NK-92 (cell line): ENCODE measurements around the gene NNT.
"Not testable (repeated sequence)": the region's sequence is repeated elsewhere in the genome, so short reads cannot be mapped to it uniquely, and the experiment has no call there.

Source experiments
- DNase-seq: peaks from one replicate; lab custom pipeline; 2025; ENCODE audit not compliant: unreplicated experiment; lab: John Stamatoyannopoulos, UW

The NNT gene

DNA sequence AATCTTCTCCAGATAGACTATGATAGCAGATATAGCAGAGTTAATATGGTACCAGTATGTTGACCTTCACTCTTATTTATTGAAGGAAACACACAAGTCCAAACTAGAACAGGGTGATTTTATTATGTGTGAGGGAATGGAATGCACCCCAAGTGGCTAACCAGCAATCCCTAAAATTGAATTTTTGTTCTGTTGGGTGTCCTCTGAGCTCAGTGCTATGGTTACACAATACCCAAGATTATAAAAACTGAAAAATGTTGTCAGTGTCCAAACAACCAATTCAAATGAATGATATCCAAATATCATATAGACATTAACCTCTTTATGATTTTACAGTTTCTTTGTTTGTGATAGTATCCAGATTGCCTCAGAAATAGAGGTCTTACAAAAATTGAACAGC lies 60.9 kb downstream of the NNT start:
- no peak for DNase-seq

DNA sequence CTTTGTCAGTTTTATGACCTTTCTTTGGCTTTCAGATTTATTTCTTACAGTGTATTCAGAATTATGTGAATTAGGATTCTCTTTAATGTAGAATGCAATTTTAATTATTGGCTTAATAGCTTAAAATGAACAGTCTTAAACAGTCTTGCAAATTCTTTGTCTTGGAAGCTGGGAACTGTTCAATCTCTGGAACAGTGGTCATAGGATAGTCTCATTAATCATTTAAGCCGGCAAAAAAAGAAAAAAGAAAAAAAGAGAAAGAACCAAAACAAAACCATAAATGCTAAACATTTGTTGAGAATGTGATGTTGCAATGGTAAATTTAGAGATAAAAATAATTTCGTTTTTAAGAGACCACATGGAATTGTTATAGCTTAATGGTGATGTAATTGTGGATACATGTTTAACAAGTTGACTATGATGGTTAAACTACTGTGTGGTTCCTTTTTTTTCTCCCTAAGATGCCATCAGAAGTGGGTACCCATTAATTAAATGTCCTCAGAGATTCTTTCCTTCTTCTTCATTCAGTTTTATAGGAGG lies 61.6 kb downstream of the NNT start:
- DNase-seq = no peak

DNA sequence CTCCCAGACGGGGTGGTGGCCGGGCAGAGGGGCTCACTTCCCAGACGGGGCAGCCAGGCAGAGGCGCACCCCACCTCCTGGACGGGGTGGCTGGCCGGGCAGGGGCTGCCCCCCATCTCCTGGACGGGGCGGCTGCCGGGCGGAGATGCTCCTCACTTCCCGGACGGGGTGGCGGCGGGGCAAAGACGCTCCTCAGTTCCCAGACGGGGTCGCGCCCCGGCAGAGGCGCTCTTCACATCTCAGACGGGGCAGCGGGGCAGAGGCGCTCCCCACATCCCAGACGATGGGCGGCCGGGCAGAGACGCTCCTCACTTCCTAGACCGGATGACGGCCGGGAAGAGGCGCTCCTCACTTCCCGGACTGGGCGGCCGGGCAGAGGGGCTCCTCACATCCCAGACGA lies 62.8 kb downstream of the NNT start:
- DNase-seq = not testable (repeated sequence)

DNA sequence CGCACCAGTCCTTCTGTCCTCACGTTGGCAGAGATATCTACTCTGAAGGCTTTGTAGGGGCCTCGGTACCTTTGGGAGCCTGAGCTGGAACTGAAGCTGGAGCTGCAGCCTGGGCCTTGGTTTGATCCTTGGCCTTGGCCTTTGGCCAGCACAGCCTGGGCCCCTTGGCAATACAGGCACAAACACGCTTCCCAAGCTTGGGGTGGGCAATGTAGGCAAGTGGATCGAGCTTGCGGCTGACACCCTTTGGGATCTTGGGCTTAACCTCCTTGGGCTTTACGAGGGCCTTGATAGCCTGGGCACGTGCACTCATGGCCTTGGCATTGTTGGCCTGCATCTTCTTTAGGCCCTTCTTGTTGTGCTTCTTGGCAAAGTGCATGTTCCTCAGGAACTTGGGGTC lies 63.7 kb downstream of the NNT start:
- not testable (repeated sequence) for DNase-seq

DNA sequence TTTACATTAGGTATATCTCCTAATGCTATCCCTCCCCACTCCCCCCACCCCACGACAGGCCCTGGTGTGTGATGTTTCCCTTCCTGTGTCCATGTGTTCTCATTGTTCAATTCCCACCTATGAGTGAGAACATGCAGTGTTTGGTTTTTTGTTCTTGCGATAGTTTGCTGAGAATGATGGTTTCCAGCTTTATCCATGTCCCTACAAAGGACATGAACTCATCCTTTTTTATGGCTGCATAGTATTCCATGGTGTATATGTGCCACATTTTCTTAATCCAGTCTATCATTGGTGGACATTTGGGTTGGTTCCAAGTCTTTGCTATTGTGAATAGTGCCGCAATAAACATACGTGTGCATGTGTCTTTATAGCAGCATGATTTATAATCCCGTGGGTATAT lies 64.4 kb downstream of the NNT start:
- not testable (repeated sequence) for DNase-seq

DNA sequence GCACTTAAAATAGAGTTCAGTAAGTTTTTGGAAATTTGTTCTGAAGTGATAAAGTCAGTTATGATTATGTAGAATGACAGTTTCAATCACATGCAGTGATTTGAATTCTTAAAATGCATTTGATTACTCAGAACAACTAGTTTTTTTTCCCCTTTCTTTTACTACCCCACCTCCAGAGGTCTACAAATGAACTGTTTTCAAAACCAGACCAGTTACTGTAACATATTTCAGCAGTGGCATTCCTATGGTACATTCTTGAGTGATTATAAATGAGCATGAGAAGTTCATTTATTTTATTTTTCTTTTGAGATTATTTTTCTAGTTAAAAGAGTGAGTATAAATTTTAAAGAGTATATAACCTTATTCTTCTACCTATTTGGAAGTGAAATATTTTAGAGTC lies 71.6 kb downstream of the NNT start:
- no peak for DNase-seq

DNA sequence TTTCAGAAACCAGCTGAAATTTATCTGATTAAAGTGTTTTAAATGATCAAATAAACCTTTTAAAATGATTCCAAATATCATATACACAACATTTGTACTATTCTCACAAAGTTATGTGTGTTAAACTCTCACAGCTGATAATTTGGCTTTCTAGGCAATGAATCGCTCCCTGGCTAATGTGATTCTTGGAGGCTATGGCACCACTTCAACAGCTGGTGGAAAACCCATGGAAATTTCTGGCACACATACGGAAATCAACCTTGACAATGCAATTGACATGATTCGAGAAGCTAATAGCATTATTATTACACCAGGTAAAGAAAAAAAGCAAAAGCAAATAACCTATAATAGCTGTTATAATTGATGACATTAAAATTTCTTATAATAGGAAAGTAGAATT lies 72.4 kb downstream of the NNT start:
- DNase-seq = no peak

DNA sequence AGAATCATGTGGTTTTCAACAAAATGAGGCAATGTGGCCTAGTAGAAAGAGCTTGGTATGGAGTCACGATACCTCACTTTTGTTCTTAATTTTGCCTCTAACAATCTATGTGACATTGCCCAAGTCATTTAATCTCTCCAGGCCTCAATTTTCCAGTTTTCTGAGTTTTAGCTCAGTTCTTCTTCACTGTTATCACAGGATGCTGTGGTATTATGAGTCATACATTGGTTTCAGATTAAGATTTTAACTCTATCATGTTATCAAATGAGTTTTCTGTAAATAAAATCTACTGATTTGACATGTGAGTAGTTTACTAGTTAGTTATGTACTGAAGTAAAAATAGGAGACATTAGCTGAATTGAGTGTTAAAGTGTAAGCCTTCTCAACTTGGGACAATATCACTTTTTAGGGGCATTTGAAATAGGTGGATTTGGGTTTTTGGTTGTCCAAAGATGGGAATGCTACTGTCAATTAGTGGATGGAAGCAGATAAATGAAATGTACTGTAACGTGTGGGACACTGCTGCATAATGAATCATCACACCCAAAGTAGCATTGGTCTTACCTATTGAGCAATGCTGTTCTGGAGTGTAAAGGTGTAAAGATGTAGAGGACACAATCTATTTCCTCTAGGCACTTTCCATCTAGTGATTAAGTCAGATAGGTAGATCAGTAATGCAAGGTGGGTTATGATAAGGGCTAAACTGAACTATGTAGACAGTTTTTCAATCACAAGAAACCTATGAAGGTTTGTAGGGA lies 73.3 kb downstream of the NNT start:
- DNase-seq = no peak

DNA sequence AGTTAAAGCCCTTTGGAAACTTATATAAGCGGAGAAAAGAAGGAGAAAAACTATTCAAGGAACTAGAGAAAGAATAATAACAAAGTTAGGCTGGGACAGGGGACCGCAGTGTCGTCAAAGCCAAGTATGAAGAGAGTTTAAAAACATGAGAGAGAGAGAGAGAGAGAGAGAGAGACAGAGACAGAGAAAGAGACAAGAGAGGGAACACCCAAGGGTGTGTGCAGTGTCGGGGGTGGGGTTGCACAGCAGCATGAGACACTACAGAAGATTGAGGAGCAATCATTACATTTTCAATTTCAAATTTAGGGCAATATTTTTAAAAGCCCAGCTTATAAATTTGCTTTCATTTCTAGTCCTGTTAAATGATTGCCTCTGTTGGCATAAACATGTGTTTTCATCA lies 74.3 kb downstream of the NNT start:
- no peak for DNase-seq

DNA sequence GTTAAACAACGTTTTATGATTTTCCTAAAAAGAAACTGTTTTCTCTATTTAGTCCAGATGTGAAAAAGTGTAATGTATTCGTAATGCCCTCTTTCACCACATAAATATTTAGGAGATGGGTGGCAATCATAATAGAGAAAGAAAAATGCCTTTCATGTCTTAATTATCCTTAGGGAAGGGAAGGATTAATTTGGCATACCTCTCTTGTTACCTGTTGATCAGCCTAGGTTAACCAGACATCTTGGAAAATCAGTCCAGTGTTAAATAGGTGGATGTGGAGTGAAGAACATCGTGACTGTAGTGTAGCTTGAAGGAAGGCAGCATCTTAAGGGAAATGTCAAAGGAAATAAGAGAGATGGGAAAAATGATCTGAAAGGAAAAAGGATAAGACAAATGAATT lies 76.2 kb downstream of the NNT start:
- no peak for DNase-seq

DNA sequence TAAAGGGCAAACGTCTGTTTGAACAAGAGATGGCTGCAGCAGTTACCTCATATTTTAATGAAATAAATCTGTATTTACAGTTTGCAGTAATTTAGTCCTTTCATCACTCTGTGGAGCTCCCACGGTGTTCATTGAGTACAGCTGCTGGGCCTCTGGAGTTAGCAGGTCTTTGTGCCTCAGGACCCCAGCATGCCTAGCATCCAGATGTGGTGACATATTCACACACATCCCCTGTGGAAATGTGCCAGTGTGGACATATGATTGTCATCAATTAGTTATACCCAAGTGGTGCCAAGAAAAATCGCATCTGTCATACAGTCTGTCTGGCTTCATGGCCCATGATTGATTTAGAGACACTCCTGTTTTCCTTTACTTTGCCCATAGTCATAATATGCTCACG lies 77.3 kb downstream of the NNT start:
- no peak for DNase-seq

DNA sequence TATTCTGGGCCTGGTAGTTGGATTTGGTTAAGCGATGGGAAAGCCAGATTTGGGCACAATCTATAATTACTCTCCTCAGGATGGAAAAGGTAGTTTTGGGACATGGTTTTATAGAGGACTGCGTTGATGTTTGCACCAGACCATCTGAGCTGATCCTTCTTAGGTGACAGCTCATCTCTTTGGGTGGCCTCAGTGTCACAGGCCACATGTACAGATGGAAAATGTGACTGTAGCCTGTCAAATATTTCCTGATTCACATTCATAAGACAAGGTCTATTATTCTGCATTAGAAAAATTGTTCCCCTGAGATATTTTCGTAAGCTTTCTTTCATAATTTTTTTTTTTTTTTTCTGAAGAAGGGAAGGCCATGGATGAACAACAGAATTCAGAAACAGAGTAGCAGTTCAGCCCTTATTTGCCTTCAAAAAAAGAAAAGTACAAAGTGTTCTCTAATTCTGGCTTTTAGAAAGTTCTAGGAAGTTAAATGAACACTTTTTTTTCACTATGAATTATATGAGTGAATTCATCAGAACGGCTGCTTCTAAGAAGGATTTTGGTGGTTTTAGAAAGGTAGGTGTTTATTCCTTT lies 81.0 kb downstream of the NNT start:
- no peak for DNase-seq

DNA sequence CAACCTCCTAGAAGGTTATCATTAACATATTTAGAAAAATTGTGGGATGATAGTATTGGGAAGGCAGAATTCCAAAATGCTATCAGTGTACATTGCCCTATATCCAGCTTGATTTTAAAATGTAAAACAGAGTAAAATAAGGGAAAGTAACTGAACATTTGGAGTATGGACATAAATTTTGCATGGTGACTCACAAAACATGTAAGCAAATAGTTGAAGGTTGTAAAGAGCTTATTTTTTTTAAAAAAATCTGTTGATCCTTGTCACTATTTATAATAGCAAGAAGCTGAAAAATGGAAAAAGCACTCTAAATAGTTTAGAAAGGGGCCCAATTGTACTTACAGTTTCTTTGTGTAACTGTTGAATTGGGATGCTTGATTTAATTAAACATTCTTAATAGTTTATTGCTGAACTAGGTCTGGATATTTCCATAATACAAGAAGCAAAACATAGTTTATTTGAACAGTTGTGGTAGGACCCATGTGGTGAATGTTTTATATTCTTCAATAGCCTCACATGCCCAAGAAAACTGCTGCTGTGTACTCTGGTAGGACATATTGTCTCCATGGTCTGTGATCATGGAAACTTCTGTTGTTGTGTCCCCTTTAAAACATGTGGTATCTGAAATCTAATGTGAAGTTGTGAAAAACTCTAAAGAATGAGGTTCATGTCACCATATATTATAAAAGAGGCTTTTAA lies 82.4 kb downstream of the NNT start:
- no peak for DNase-seq

DNA sequence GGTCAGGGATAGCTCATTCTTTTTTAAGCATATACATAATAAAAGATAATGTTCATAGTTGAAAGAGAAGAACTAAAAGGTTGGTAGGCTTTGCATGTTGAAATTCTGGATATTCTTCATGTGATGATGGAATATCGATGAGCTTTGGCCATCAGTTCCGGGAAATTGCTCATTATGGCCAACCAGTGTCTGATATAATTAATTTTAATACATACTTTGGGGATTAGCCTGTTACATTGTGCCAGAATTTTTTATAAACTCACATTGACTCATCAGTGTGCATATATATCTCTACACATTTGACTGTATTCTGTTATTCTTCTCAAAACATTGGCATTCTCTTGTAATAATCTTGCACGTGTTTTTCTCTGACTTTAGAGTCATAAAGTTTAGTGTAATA lies 84.3 kb downstream of the NNT start:
- no peak for DNase-seq

DNA sequence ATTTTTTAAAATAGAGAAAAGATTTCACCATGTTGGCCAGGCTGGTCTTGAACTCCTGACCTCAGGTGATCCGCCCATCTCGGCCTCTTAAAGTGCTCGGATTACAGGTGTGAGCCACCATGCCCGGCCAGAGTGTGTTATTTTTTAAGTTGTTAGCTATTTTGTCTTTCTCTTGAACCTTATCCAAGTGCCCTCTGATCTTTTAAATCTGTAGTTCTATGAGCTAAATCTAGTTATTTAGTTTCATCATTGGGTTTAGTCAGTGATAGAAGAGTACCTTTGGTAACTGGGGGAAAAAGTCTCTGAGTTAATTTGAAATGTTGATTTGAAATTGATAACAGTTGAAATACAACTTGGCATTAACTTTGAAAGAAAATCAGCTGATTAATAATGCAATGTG lies 88.3 kb downstream of the NNT start:
- DNase-seq = no peak

DNA sequence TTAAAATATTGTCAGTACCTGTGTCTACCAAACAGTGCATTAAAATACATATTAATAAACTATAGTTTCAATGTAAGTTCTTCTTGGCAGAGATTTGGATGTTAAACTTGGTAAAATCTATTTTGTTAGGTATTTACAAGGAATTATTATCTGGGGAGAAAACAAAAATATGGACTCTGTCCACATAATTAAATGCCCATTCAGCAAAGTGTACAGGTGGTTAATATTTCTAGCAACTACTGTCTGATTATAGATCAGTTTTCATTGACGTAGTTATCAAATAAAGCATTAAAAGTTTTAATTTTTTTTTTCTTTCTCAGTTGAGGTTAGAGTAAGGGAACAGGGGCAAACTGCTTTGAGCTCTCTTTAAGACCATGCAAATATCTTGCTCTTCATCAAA lies 88.9 kb downstream of the NNT start:
- no peak for DNase-seq

DNA sequence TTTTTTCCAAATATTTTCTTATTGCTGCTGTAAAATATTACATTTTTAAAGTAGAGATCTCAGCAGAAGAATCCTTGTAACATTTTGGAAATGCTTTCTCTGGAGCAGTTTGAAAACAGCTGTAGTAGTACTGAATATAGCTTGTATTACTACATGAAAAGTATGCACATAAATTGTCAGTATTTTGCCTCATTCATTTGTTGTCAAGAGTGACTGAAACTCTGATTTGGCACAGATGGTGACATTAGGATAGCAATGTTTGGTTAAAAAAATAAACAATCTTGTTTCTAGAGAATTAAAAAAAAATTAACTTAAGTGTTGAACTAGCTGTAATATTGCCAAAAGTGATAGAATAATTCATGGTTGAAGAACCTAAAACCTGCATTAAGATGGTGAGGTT lies 90.4 kb downstream of the NNT start:
- DNase-seq = no peak

DNA sequence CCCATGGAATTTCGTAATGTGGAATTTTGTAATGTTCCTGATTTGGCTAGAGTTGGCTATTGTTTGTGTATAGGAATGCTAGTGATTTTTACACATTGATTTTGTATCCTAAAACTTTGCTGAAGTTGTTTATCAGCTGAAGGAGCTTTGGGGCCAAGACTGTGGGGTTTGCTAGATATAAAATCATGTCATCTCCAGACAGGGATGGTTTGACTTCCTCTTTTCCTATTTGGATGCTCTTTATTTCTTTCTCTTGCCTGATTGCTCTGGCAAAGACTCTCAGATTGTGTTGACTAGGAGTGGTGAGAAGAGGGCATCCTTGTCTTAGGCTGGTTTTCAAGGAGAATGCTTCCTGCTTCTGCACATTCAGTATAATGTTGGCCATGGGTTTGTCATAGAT lies 91.0 kb downstream of the NNT start:
- no peak for DNase-seq

DNA sequence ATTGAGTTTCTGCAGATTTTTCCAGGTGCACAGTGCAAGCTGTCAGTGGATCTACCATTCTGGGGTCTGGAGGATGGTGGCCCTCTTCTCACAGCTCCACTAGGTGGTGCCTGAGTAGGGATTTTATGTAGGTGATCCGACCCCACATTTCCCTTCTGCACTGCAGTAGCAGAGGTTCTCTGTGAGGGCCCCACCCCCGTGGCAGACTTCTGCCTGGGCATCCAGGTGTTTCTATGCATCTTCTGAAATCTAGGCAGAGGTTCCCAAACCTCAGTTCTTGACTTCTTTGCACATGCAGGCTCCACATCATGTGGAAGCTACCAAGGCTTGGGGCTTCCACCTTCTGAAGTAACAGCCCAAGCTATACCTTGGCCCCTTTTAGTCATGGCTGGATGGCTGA lies 93.5 kb downstream of the NNT start:
- not testable (repeated sequence) for DNase-seq

DNA sequence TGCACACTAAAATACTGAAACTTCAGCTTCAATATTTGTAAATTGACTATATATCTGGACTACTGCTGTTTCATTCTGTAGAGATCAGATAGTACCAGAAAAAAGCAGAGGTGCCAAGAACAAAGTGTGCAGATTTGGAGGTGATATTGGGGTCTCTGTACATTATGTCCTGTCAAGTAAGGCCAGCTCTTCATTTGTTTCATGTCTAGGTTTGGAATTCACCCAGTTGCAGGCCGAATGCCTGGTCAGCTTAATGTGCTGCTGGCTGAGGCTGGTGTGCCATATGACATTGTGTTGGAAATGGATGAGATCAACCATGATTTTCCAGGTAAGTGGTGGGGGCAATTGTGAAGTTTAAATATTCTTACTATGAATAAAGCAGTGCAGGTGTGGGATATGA lies 96.9 kb downstream of the NNT start:
- DNase-seq = no peak

DNA sequence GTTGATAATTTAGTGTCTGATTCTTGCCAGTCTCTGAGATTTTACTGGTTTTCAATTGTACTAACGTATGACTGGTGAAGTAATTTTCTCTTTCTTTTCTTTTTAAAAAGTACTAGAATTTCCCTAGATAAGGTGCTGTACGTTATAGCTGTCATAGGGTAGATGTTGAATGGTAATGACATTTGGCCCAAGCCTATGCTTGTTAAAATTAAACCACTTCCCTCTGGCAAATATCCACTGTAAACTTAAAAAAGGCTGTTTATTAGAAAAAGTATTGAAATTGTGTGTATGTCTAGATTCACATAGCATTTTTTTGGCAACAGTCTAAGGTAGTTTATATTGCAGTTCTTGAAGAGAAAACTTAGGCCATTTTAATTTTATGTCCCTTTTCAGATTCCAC lies 97.6 kb downstream of the NNT start:
- no peak for DNase-seq

DNA sequence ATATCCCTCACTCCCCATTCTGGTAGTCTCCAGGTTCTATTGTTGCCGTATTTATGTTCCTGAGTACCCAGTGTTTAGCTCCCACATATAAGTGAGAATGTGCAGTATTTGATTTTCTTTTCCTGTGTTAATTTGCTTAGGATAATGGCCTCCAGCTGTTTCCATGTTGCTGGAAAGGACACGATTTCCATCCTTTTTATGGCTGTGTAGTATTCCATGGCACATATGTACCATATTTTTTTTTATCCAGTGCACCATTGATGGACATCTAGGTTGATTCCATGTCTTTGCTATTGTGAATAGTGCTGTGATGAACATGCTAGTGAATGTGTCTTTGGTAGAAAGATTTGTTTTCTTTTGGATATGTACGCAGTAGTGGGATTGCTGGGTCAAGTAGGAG lies 98.2 kb downstream of the NNT start:
- no peak for DNase-seq
